ENCODE results near the gene NR2F2.

NR2F2 gene

GRCh38 chr15:96343113-96344059 lies 12.9 kb downstream of the NR2F2 start:
- DNase-seq (ENCODE audit: low spot score) = no peak

- no peak for DNase-seq (ENCODE audit: low spot score)
These were observed 13.7 kb downstream of the NR2F2 start for GRCh38 chr15:96344060-96344705.

GRCh38 chr15:96344706-96345559 lies 14.4 kb downstream of the NR2F2 start:
- DNase-seq (ENCODE audit: low spot score) = no peak

GRCh38 chr15:96345560-96346399 lies 15.3 kb downstream of the NR2F2 start:
- peak; percentile 73 for DNase-seq (ENCODE audit: low spot score)

GRCh38 chr15:96346409-96346970 lies 16.0 kb downstream of the NR2F2 start:
- no peak for DNase-seq (ENCODE audit: low spot score)

- peak; percentile 23 for DNase-seq (ENCODE audit: low spot score)
These were observed 16.9 kb downstream of the NR2F2 start for GRCh38 chr15:96347181-96348111.

GRCh38 chr15:96348112-96349027 lies 17.9 kb downstream of the NR2F2 start:
- DNase-seq (ENCODE audit: low spot score) = peak; percentile 4

- DNase-seq (ENCODE audit: low spot score) = no peak
These were observed 18.7 kb downstream of the NR2F2 start for GRCh38 chr15:96349034-96349856.

- no peak for DNase-seq (ENCODE audit: low spot score)
These were observed 19.6 kb downstream of the NR2F2 start for GRCh38 chr15:96349857-96350720.

GRCh38 chr15:96350934-96351724 lies 20.6 kb downstream of the NR2F2 start:
- no peak for DNase-seq (ENCODE audit: low spot score)

- DNase-seq (ENCODE audit: low spot score) = peak; percentile 22
These were observed 21.5 kb downstream of the NR2F2 start for GRCh38 chr15:96351761-96352603.

- DNase-seq (ENCODE audit: low spot score) = no peak
These were observed 22.3 kb downstream of the NR2F2 start for GRCh38 chr15:96352604-96353405.

- no peak for DNase-seq (ENCODE audit: low spot score)
These were observed 23.0 kb downstream of the NR2F2 start for GRCh38 chr15:96353416-96353929.

Data from D341Med (cell line).